SKM-1 treated with dmso at 0.1 percent for 144 hours (cell line): ENCODE measurements around the gene CXXC1.
"Not testable (repeated sequence)": the region's sequence is repeated elsewhere in the genome, so short reads cannot be mapped to it uniquely, and the experiment has no call there.

ENCODE experiments used
- DNase-seq: peaks from one replicate; lab custom pipeline; 2025; ENCODE audit not compliant: unreplicated experiment; lab: John Stamatoyannopoulos, UW

The CXXC1 gene

GRCh38 chr18:50287441-50288347 lies at the start of gene CXXC1:
Gene CXXC1 (minus strand): TSS chr18:50287692. CDS start chr18:50287589, 103 bp downstream.
- DNase-seq: peak; percentile 100

DNA sequence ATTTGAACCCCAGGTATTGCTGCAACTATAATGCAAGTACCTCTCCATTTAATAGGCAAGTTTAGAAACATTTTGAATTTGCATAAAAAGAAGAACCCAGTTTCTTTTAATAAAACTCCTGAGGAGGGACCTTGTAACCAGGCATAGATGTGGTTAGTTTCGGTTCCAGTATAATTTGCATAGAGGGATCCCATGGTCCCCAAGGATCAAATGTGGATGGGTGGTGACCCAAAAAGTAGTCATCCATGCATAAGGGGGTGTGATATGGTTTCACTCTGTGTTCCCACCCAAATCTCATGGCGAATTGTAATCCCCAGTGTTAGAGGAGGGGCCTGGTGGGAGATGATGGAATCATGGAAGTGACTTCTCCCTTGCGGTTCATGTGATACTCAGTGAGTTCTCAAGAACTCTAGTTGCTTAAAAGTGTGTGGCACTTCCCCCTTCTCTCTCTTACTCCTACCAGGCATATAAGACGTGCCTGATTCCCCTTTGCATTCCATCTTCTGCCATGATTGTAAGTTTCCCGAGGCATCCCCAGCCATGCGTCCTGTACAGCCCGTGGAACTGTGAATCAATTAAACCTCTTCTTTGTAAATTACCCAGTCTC lies 47.2 kb upstream of the CXXC1 start:
- DNase-seq: no peak

DNA sequence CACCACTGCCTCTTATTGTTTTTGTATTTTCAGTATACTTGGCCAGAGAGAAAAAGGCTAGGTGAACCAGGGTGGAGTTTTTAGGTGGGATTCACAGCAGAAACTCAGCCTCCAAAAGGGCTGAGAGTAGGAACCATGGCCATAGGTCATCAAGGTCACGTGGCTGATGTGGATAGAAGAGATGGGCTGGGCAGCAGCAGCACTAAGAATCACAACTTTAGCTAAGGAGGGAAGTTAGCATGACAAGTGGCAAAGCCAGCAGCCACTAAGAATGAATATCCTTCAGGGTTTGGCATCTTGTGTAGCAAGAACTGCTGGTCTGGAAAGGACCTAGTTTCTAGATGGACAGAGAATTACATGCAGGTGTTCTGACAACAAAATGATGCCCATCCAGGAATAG lies 44.2 kb upstream of the CXXC1 start:
- no peak for DNase-seq

DNA sequence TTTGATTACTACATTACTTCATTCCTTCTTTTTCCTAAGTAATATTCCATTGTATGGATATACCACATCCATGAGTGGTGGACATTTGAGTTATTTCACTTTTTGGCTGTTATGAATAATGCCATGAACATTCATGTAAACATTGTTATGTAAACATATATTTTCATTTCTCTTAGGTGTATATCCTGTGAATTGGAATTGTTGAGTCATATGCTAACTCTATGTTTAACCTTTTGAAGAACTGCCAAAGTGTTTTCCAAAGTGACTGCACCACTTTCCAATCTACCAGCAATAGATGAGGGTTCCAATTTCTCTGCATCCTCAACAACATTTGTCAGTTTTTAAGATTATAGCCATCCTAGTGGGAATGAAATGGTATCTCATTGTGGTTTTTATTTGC lies 42.7 kb upstream of the CXXC1 start:
- DNase-seq: no peak

DNA sequence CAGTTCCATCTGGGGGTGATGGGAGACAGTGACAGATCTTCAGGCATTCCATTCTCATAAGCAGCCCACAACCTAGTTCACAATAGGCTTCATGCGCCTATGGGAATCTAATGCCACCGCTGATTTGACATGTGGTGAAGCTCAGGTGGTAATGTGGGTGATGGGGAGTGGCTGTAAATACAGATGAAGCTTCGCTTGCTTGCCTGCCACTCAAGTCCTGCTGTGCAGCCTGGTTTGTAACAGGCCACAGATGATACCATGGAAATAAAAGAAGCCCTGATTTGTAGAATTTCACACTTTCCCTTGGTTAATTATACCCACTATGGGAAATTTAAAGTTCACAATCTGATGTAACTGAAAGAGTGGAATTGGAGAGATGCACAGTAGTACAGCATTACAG lies 40.5 kb upstream of the CXXC1 start:
- no peak for DNase-seq

DNA sequence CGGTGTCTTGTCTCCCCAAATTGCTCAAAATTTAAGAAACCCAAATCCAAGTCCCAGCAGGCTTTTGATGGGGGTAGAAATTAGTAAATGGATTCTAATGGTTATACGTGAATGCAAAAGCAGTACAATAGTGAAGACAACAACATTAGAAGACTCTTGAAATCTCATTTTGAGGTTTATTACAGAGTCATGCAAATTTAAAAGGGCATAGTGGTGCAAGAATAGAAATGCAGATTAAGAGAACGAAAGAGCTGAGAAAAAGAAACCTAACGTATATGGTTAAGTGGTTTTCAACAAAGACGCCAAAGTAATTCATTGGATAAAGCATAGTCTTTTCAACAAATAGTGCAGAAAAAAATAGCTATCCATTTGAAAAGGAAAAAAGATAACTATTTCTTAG lies 33.2 kb upstream of the CXXC1 start:
- DNase-seq: no peak

GRCh38 chr18:50315100-50315871 lies 27.8 kb upstream of the CXXC1 start:
- no peak for DNase-seq

DNA sequence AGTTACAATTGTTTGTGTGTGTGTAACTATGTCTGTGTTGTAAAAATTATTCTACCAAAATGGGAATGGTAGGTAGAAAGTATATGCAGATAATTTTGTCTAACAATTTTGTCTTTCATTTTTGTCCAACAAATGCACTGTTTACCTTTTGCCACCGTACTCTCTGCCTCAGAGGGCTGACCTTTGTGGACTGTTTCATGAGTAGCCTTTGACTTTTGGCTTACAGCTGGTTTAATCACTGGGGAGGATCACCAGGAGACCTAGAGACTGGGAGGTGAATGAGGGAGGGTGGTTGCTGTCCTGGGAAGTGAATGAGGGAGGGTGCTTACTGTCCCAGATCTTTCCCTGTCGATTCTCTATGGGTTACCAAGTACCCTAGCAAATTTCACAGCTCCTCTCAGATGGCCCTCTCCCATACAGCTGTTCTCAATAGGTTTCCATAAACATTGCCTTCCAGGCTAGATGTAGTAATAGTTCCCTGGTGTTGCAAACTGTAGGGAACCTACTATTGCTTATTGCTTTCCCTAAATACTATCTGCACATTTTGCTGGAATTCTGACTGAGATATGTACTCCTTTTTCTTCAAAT lies 26.5 kb upstream of the CXXC1 start:
- no peak for DNase-seq

- no peak for DNase-seq
These were observed 25.6 kb upstream of the CXXC1 start for GRCh38 chr18:50313031-50313607.

GRCh38 chr18:50312296-50313030 lies 25.0 kb upstream of the CXXC1 start:
- DNase-seq: no peak

DNA sequence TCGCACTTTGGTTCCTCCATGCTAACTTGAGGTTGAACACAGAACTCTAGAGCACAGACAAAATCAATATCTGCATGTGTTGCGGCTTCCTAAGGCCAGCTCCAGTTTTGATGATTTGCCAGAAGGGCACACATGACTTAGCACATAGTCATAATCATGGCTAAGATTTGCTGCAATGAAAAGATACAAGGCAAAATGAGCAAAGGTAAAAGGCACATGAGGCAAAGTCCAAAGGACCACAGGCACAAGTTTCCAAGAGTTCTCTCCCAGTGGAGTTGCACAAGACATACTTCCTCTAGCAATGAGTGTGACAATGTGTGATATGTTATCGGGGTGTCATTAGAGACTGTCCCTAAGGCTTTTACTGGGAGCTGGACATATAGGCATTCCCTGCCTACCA lies 24.2 kb upstream of the CXXC1 start:
- DNase-seq: no peak

- no peak for DNase-seq
These were observed 22.6 kb upstream of the CXXC1 start for GRCh38 chr18:50310080-50310479.

DNA sequence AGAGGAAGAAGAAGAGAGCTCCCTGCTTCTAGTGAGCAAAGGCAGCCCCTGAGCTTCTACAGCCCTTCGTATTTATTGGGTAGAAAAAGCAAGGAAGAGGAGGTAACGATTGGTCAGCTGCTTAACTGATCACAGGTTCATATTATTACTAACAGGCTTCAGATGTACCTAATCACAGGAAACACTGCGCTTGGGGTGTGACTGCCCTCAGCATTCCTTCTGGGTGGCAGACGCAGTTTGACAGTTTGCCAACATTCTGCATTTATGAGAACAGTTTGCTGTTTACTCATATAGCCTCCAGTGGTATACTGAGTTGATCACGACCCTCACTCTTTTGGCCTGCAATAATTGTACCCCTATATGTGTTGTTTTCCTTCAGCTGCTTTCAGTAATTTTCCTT lies 21.4 kb upstream of the CXXC1 start:
- DNase-seq: not testable (repeated sequence)

DNA sequence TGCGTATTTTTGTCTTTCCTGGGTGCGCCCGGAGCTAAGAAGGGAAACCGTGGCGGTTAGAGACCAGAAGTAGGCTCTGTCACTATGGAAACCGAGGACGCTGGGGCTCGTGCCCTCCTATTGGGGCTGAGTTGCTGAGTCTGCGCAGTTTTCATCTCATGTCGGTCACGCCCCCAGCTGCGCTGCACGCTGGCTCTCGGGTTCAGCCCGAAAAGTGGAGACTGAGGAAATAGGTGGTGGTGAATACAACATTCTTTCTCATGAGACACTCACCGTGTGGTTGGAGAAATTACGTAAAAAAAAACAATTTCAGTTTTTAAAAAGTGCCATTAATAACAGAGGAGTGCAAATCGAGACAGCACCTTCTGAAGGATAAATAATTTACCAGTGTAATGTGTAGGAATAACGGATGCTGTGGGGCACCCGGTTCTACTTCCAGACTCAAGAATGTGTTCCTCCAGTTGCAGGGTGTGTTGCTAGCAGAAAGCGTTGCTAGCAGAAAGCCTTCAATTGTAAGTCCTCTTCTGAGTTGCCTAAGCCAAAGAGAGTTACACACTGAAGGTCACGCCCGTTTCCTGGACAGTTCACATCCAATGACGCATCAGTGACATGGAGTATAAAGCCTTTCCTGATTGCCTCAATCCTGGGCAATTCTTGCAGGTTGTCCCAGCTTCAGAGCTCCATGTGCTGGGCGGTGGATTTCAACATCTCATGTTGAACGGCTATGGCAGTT lies 20.4 kb upstream of the CXXC1 start:
- peak; percentile 98 for DNase-seq

DNA sequence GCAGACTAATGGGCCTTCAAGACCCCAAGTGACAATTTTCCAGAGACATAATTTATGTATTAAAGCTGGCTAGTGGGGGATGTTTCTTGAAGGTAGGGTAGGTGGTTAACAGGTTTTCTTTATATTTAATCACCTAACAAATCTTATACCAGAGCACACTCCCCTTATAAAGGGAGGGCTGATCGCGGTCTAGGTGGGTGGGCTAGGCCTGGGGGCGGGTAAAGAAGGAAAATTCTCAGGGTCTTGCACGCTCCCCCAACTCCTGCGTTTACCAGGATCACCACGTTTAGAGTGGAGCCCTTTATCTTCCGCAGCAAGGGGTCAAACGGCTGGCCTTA lies 19.9 kb upstream of the CXXC1 start:
- no peak for DNase-seq

DNA sequence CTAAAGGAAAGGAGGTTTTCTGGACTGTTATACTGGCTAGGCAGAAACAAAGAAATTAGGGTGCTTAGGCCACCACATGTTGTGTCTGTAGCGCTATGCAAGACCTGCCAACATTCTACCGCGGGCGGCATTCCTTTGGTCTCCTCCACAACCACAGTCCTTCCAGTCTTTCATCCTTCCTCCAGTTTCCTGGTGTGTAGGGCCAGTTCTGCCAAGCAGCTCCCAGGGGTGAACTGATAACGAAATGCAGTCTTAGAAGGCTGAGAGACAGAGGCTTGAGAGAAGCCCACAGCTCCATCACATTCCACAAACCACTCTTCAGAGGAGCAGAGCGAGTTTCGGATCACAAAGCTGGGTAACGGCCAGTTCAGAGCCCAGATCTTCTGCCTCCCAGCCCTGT lies 19.5 kb upstream of the CXXC1 start:
- DNase-seq: no peak

DNA sequence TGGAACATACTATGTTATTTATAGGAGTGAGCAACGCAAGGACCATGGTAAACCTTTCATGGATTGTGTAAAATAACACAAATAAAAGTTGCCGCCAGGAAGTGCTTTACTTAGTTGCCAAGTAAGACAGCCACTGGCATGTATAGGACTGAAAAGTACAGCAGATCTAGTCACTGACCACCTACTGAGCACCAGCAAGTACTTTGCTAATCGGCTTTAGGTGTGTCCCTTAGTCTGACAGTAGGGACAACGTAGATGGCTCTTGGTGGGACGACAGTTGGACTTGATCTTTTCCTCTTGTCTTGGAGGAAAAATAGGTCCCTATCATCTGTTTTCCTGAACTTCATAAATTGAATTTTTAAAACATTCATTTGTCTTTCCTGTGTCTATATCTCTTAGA lies 13.6 kb upstream of the CXXC1 start:
- no peak for DNase-seq

GRCh38 chr18:50299626-50300388 lies 12.3 kb upstream of the CXXC1 start:
- no peak for DNase-seq
